HCT116 (cell line): ENCODE measurements around the gene STK24. TPM values are rescaled to one million over a fixed set of nuclear protein-coding genes. Genes with fewer than 3 reads are reported as not detected.

Source experiments
- ATAC-seq: fragments of 200-7000 bp; cut with Tn5 transposase; 2 replicates; pipeline ENCODE4 v1.9.1; 2020; ENCODE audit warnings: mild to moderate bottlenecking, moderate library complexity
- BruUV-seq: library from RNA; stranded (reverse); fragments of 400-500 nt; replicated peaks from 2 replicates; lab custom pipeline; 2021; lab: Mats Ljungman, UMichigan
- CTCF ChIA-PET: fragments of 300-600 bp; sonication (Branson Sonifier 250); formaldehyde crosslinking; loops from one replicate; lab custom pipeline; 2021; ENCODE audit warnings: antibody characterized with exemption; lab: Charles Lee
- POLR2A ChIA-PET: fragments of 300-600, 350-600 bp; sonication (Branson Sonifier 250); formaldehyde crosslinking; loops from one replicate; lab custom pipeline; 2021; ENCODE audit warnings: antibody characterized with exemption; lab: Charles Lee
- RAD21 ChIA-PET, 2 experiments: fragments of 300-600 bp; sonication (Branson Sonifier 250); formaldehyde crosslinking; loops; one replicate each; lab custom pipeline; 2023; ENCODE audit warnings: low total read pairs in 2 of 2; ENCODE audit not compliant: uncharacterized antibody in 2 of 2, unreplicated experiment in 2 of 2, low non-redundant PET in 1 of 2; lab: Charles Lee
- DNase-seq: peaks from one replicate; pipeline ENCODE4 v3.0.0-alpha.2; 2010; ENCODE audit warnings: low read depth, low spot score
- H2AFZ ChIP-seq: fragments of 200-600 bp; shearing (Covaris generic), sonication (generic); 2 replicates; pipeline ENCODE4 v1.6.1; 2017; ENCODE audit warnings: low read depth, mixed run types, mixed read lengths, antibody characterized with exemption, low read length; ENCODE audit not compliant: poor library complexity, severe bottlenecking
- H3K27ac ChIP-seq: 2 replicates; pipeline ENCODE4 v1.5.1; 2012; ENCODE audit warnings: low read depth, low read length
- H3K27me3 ChIP-seq: fragments of 200-600 bp; sonication (generic); 2 replicates; pipeline ENCODE4 v1.6.1; 2016; ENCODE audit warnings: mixed run types, low read length, mixed read lengths; ENCODE audit not compliant: insufficient read depth
- H3K36me3 ChIP-seq, 2 experiments: fragments of 200-500 bp in 1 of 2; fragments of 200-600 bp in 1 of 2; sonication (Bioruptor generic) in 1 of 2; sonication (generic) in 1 of 2; 2 replicates each; pipeline versions ENCODE4 v1.5.1 to v1.6.1; 2014 to 2016; ENCODE audit warnings: low read length in 2 of 2, inconsistent platforms in 1 of 2, mixed read lengths in 1 of 2, mixed run types in 1 of 2; ENCODE audit not compliant: insufficient read depth in 2 of 2, control insufficient read depth in 1 of 2
- H3K4me1 ChIP-seq, 2 experiments: fragments of 200-600 bp in 1 of 2; sonication (generic) in 1 of 2; 2 replicates each; pipeline versions ENCODE4 v1.5.1 to v1.6.1; 2012 to 2017; ENCODE audit warnings: low read length in 2 of 2, inconsistent platforms in 1 of 2, mild to moderate bottlenecking in 1 of 2, mixed read lengths in 1 of 2, mixed run types in 1 of 2, moderate library complexity in 1 of 2; ENCODE audit not compliant: insufficient read depth in 2 of 2, control insufficient read depth in 1 of 2
- H3K4me2 ChIP-seq: fragments of 200-600 bp; sonication (generic); 2 replicates; pipeline ENCODE4 v1.6.1; 2017; ENCODE audit warnings: mixed run types, low read length, mixed read lengths
- H3K4me3 ChIP-seq, 2 experiments: fragments of 200-600 bp in 1 of 2; sonication (generic) in 1 of 2; replicated peaks in 1 of 2; 2 replicates each; pipeline ENCODE4 v1.5.1; 2011 to 2016; ENCODE audit warnings: low read length in 2 of 2, control low read depth in 1 of 2, low read depth in 1 of 2, mild to moderate bottlenecking in 1 of 2, mixed read lengths in 1 of 2, mixed run types in 1 of 2
- H3K79me2 ChIP-seq: fragments of 200-600 bp; sonication (generic); 2 replicates; pipeline ENCODE4 v1.6.1; 2017; ENCODE audit warnings: mild to moderate bottlenecking, mixed run types, low read length, moderate library complexity, mixed read lengths; ENCODE audit not compliant: insufficient read depth
- H3K9ac ChIP-seq: fragments of 200-600 bp; sonication (generic); 2 replicates; pipeline ENCODE4 v1.6.1; 2016; ENCODE audit warnings: low read length, mixed read lengths
- H3K9me2 ChIP-seq: fragments of 200-600 bp; sonication (generic), shearing (Covaris generic); 2 replicates; pipeline ENCODE4 v1.6.1; 2017; ENCODE audit warnings: mixed run types, mild to moderate bottlenecking, moderate library complexity; ENCODE audit not compliant: insufficient read depth
- H3K9me3 ChIP-seq, 2 experiments: fragments of 200-500 bp in 1 of 2; fragments of 200-600 bp in 1 of 2; sonication (Bioruptor generic) in 1 of 2; sonication (generic) in 1 of 2; 2 replicates each; pipeline ENCODE4 v1.6.1; 2014 to 2017; ENCODE audit warnings: low read length in 2 of 2, mixed read lengths in 2 of 2, inconsistent platforms in 1 of 2, low read depth in 1 of 2, mild to moderate bottlenecking in 1 of 2, mixed run types in 1 of 2, moderate library complexity in 1 of 2; ENCODE audit not compliant: control insufficient read depth in 1 of 2, insufficient read depth in 1 of 2
- H4K20me1 ChIP-seq: fragments of 200-600 bp; sonication (generic), shearing (Covaris generic); 2 replicates; pipeline ENCODE4 v1.6.1; 2017; ENCODE audit warnings: mixed run types, mild to moderate bottlenecking, moderate library complexity; ENCODE audit not compliant: insufficient read depth
- CBX3 ChIP-seq: IDR thresholded peaks from 2 replicates; pipeline ENCODE4 v1.6.1; 2012; ENCODE audit warnings: low read depth
- CEBPB ChIP-seq: IDR thresholded peaks from 2 replicates; pipeline ENCODE4 v1.6.1; 2012; ENCODE audit warnings: low read depth
- EGR1 ChIP-seq: IDR thresholded peaks from 2 replicates; pipeline ENCODE4 v1.6.1; 2012; ENCODE audit warnings: low read depth
- EZH2 ChIP-seq: fragments of 200-600 bp; sonication (generic); IDR thresholded peaks from 2 replicates; pipeline ENCODE4 v1.6.1; 2017; ENCODE audit warnings: antibody characterized with exemption, mixed run types
- EZH2phosphoT487 ChIP-seq: fragments of 200-600 bp; IDR thresholded peaks from 2 replicates; pipeline ENCODE4 v1.6.1; 2018; ENCODE audit warnings: antibody characterized with exemption, borderline replicate concordance
- FOSL1 ChIP-seq: IDR thresholded peaks from 2 replicates; pipeline ENCODE4 v1.6.1; 2012; ENCODE audit warnings: low read depth
- MAX ChIP-seq: IDR thresholded peaks from 2 replicates; pipeline ENCODE4 v1.6.1; 2012
- POLR2A ChIP-seq: IDR thresholded peaks from 2 replicates; pipeline ENCODE4 v1.7.0; 2011; ENCODE audit warnings: borderline replicate concordance; ENCODE audit not compliant: insufficient read depth, insufficient read length; ENCODE audit errors: extremely low read depth
- POLR2AphosphoS5 ChIP-seq: IDR thresholded peaks from 2 replicates; pipeline ENCODE4 v1.6.1; 2011; ENCODE audit warnings: mild to moderate bottlenecking, low read depth, low read length, moderate library complexity
- RAD21 ChIP-seq: IDR thresholded peaks from 2 replicates; pipeline ENCODE4 v1.6.1; 2012; ENCODE audit warnings: low read depth, mild to moderate bottlenecking
- SRF ChIP-seq: IDR thresholded peaks from 2 replicates; pipeline ENCODE4 v1.6.1; 2012; ENCODE audit warnings: low read depth
- TCF7L2 ChIP-seq: IDR thresholded peaks from 2 replicates; pipeline ENCODE4 v1.7.0; 2011; ENCODE audit warnings: borderline replicate concordance, inconsistent platforms; ENCODE audit not compliant: insufficient read depth, insufficient read length; ENCODE audit errors: extremely low read depth
- YY1 ChIP-seq: IDR thresholded peaks from 2 replicates; pipeline ENCODE4 v1.6.1; 2011; ENCODE audit warnings: low read length, low read depth, moderate library complexity, mild to moderate bottlenecking; ENCODE audit not compliant: insufficient replicate concordance; ENCODE audit errors: extremely low read depth
- ZBTB33 ChIP-seq: IDR thresholded peaks from 2 replicates; pipeline ENCODE4 v1.6.1; 2011; ENCODE audit warnings: mild to moderate bottlenecking, low read length, moderate library complexity; ENCODE audit not compliant: insufficient replicate concordance; ENCODE audit errors: extremely low read depth
- ZFX ChIP-seq: fragments of 450-650 bp; IDR thresholded peaks from 2 replicates; pipeline ENCODE4 v1.6.1; 2017
- ZNF274 ChIP-seq: fragments of 200-500 bp; sonication (Bioruptor generic); IDR thresholded peaks from 2 replicates; pipeline ENCODE4 v1.6.1; 2014; ENCODE audit warnings: mild to moderate bottlenecking, low read depth, low read length, inconsistent platforms
- intact Hi-C: fragments of 100-400 bp; cut with micrococcal nuclease; formaldehyde crosslinking; loops from 2 replicates; pipeline ENCODE4 v1.10.0; 2022
- total RNA-seq: library from RNA; stranded (reverse); gene quantifications from one replicate; pipeline ENCODE4 v1.2.1, GENCODE V29; 2021; ENCODE audit not compliant: unreplicated experiment
- TF ChIP-seq, protein P1 (sequence below): IDR thresholded peaks from 2 replicates; pipeline ENCODE4 v1.6.1; 2012; ENCODE audit warnings: low read depth
- TF ChIP-seq, protein P2 (sequence below): IDR thresholded peaks from 2 replicates; pipeline ENCODE4 v1.6.1; 2012
- TF ChIP-seq, protein P3 (sequence below), 3 experiments: fragments of 200-600 bp in 1 of 3; sonication (generic) in 1 of 3; IDR thresholded peaks in 2 of 3; conservative IDR thresholded peaks in 1 of 3; 2 replicates each; pipeline ENCODE4 v1.5.1; 2012 to 2017; ENCODE audit warnings: low read depth in 2 of 3, low read length in 2 of 3, antibody characterized with exemption in 1 of 3, borderline replicate concordance in 1 of 3, control low read depth in 1 of 3, mild to moderate bottlenecking in 1 of 3, mixed read lengths in 1 of 3, mixed run types in 1 of 3, moderate library complexity in 1 of 3; ENCODE audit not compliant: insufficient read depth in 1 of 3

Gene STK24
- total RNA-seq, 1 experiment from 2014 or later = 137 TPM

DNA sequence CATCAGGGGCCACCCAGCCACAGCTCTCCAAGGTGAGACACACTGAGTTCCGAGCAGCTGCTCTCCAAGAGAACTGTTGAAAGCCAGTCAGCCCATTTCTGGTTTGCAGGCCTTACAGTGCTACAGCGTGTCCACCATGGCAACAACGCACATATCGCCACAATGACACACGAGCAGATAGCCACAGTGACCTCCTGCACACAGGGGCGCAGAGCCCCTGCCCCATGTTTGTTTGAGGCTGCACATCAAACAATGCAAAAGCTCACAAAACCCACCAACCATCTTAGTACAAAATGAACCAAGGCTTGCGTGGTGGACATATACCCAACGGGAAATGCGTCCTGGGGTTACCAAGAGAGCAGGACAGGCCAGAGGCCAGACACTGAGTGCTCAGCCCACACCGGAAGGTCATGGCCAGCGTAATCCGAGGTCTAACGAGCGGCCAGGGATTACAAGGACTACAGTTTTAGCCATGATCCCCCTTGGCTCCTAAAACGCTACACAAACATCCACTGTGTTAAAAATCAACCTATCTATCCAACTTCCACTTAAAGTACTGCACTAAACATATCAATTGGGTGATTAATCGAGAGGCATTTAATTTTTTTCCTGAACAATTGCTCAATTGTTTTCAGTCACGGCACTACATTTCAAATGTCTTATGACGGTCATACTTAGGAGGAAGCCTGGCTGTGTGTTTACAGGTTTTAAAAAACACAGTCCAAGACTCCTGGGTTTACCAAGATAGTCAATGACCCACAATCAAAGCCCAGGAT, 56.0 kb downstream of the STK24 start:
- RAD21 ChIA-PET = no interaction called here
- Histone ChIP-seq H3K4me1 (peaks cover 0 to 13% of the 10 kb centered on the region in 2 experiments; a peak in 1 of 4 replicates), H3K27me3 (no peaks in the 10 kb centered on the region), H3K9ac (no peak overlapping the region), H3K9me3 (no peaks in the 10 kb centered on the region), H3K4me3 (no peak overlapping the region), H3K4me2 (no peak overlapping the region), H3K27ac (no peak overlapping the region), H2AFZ (no peak overlapping the region), H3K36me3 (peaks cover 0 to 12% of the 10 kb centered on the region in 2 experiments; a peak in 1 of 4 replicates), H3K9me2 (no peaks in the 10 kb centered on the region), H3K79me2 (peaks cover 100% of the 10 kb centered on the region), H4K20me1 (peaks cover 8% of the 10 kb centered on the region; the same call in 1 of the 2 replicates)
- CTCF ChIA-PET = no interaction called here
- POLR2A ChIA-PET = interaction anchor here (1.4 kb wide), 1 partner anchor 37 kb away, joined by 3 read pairs; no protein-coding TSS in a partner anchor
- intact Hi-C loops = no loop called here
- DNase-seq = no peak
- BruUV-seq = no TSS peak
- no peak for ATAC-seq
- TF ChIP-seq, protein P1, sequence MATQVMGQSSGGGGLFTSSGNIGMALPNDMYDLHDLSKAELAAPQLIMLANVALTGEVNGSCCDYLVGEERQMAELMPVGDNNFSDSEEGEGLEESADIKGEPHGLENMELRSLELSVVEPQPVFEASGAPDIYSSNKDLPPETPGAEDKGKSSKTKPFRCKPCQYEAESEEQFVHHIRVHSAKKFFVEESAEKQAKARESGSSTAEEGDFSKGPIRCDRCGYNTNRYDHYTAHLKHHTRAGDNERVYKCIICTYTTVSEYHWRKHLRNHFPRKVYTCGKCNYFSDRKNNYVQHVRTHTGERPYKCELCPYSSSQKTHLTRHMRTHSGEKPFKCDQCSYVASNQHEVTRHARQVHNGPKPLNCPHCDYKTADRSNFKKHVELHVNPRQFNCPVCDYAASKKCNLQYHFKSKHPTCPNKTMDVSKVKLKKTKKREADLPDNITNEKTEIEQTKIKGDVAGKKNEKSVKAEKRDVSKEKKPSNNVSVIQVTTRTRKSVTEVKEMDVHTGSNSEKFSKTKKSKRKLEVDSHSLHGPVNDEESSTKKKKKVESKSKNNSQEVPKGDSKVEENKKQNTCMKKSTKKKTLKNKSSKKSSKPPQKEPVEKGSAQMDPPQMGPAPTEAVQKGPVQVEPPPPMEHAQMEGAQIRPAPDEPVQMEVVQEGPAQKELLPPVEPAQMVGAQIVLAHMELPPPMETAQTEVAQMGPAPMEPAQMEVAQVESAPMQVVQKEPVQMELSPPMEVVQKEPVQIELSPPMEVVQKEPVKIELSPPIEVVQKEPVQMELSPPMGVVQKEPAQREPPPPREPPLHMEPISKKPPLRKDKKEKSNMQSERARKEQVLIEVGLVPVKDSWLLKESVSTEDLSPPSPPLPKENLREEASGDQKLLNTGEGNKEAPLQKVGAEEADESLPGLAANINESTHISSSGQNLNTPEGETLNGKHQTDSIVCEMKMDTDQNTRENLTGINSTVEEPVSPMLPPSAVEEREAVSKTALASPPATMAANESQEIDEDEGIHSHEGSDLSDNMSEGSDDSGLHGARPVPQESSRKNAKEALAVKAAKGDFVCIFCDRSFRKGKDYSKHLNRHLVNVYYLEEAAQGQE = no peak
- TF ChIP-seq POLR2A (no peak), ZBTB33 (no peak), EZH2phosphoT487 (no peak), CEBPB (no peak), MAX (no peak), ZFX (no peak), EGR1 (no peak), SRF (no peak), FOSL1 (no peak), CBX3 (no peak), YY1 (no peak), RAD21 (no peak), EZH2 (no peak), POLR2AphosphoS5 (no peak), TCF7L2 (no peak), ZNF274 (no peak)
- TF ChIP-seq, protein P2, sequence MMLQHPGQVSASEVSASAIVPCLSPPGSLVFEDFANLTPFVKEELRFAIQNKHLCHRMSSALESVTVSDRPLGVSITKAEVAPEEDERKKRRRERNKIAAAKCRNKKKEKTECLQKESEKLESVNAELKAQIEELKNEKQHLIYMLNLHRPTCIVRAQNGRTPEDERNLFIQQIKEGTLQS = no peak
- TF ChIP-seq, protein P3, sequence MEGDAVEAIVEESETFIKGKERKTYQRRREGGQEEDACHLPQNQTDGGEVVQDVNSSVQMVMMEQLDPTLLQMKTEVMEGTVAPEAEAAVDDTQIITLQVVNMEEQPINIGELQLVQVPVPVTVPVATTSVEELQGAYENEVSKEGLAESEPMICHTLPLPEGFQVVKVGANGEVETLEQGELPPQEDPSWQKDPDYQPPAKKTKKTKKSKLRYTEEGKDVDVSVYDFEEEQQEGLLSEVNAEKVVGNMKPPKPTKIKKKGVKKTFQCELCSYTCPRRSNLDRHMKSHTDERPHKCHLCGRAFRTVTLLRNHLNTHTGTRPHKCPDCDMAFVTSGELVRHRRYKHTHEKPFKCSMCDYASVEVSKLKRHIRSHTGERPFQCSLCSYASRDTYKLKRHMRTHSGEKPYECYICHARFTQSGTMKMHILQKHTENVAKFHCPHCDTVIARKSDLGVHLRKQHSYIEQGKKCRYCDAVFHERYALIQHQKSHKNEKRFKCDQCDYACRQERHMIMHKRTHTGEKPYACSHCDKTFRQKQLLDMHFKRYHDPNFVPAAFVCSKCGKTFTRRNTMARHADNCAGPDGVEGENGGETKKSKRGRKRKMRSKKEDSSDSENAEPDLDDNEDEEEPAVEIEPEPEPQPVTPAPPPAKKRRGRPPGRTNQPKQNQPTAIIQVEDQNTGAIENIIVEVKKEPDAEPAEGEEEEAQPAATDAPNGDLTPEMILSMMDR (IDR thresholded peaks at IDR 0.05 in 2 of 3, conservative IDR thresholded peaks at IDR 0.05 in 1 of 3; ENCODE audit: borderline replicate concordance in 1 of 3, insufficient read depth in 1 of 3, low read depth in 2 of 3, low read length in 2 of 3) = no peak
